Measurements from ENCODE around the gene MOGAT3. TPM values are rescaled to one million over a fixed set of nuclear protein-coding genes. Genes with fewer than 3 reads are reported as not detected.

MOGAT3 gene, protein sequence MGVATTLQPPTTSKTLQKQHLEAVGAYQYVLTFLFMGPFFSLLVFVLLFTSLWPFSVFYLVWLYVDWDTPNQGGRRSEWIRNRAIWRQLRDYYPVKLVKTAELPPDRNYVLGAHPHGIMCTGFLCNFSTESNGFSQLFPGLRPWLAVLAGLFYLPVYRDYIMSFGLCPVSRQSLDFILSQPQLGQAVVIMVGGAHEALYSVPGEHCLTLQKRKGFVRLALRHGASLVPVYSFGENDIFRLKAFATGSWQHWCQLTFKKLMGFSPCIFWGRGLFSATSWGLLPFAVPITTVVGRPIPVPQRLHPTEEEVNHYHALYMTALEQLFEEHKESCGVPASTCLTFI
- total RNA-seq (not detected), polyA plus RNA-seq (not detected)

DNA sequence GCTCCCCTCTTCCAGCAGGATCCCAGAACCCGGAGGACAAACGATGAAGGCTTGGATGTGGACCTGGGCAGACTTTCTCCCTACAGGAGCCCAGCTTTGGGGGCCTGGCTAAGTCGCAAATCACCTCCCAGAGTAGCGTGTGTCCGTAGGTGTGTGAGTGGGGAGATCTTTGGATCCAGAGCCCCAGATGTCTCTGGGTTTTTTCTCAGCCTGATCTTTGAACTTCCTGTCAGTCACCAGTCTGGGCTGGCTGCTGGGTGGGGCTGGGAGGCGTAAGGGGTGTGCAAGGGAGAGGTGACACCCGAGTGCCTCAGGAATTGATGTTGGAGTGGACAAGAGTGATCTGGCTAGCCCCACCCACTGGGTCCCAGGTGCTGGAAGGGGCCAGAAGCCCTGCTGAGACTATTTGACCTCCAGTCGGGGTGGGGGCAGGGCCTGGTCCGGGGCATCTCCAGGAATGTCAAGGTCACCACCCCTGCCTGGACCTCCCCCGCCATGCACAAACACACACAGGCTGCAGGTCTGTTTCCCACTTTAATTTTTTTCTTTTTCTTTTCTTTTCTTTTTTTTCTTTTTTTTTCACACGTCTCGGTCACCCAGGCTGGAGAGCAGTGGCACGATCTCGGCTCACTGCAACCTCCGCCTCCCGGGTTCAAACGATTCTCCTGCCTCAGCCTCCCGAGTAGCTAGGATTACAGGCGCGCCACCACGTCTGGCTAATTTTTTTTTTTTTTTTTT is at the start of gene MOGAT3:
TSS of gene MOGAT3 (minus strand) at position 175 of the 738 bp plus-strand sequence. CDS start 182 bp downstream, outside the sequence.
- peaks cover 2% of the 10 kb centered on the region for H3K4me1 ChIP-seq (ENCODE audit: insufficient read depth)
- H3K27ac ChIP-seq (ENCODE audit: low read depth), result no peak within 1 kb of the TSS
- DNase-seq (ENCODE audit: extremely low spot score), result no peak
- no peaks in the 10 kb centered on the region for H3K36me3 ChIP-seq (ENCODE audit: insufficient read depth)
- H3K4me3 ChIP-seq (ENCODE audit: low read depth, low read length), result no peak within 1 kb of the TSS
- WGBS, result 31% methylated on average over 21 of the region's 21 CpGs

DNA sequence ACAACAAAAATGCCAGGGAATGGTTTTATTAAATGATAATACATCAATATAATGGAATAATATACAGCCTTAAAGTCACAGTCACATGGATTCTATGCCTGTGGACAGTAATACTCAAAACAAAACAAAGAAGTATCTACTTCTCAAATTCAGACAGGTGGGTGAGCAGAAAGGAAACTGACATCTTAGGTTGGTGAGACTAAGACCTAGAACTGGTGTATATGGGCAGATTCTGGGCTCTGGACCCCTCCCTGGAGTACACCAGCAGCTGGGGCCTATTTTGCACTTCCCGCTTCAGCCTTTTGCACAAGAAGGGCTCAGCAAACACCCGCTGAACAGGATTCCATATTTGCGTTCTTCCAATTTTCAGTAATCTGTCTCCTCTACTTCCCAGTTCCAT is 49.5 kb upstream of the MOGAT3 start:
- WGBS, result 96% methylated on average over 3 of the region's 3 CpGs
- Histone ChIP-seq H3K4me1 (ENCODE audit: insufficient read depth) (peaks cover 3% of the 10 kb centered on the region), H3K36me3 (ENCODE audit: insufficient read depth) (no peaks in the 10 kb centered on the region), H3K4me3 (ENCODE audit: low read depth, low read length) (no peak overlapping the region), H3K27ac (ENCODE audit: low read depth) (no peak overlapping the region)
- DNase-seq (ENCODE audit: extremely low spot score), result no peak

DNA sequence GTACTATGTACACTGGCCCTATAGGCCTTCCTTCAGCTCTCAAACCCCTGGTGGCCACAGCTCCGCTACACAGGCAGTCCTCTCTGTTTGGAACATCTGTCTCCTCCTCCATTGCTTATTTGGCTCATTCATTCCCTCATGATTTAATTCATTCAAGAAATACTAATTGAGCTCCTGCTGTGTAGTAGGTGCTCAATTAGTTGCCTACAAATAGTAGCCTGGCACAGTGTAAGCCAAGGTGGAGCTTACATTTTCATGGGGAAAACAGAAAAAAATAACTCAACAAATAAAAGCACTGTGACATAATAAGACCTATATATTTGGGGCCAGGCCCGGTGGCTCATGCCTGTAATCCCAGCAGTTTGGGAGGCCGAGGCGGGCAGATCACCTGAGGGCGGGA is 47.4 kb upstream of the MOGAT3 start:
- Histone ChIP-seq H3K27ac (ENCODE audit: low read depth) (no peak overlapping the region), H3K36me3 (ENCODE audit: insufficient read depth) (no peaks in the 10 kb centered on the region), H3K4me1 (ENCODE audit: insufficient read depth) (peaks cover 3% of the 10 kb centered on the region), H3K4me3 (ENCODE audit: low read depth, low read length) (no peak overlapping the region)
- WGBS, result 96% methylated on average over 5 of the region's 5 CpGs
- no peak for DNase-seq (ENCODE audit: extremely low spot score)

DNA sequence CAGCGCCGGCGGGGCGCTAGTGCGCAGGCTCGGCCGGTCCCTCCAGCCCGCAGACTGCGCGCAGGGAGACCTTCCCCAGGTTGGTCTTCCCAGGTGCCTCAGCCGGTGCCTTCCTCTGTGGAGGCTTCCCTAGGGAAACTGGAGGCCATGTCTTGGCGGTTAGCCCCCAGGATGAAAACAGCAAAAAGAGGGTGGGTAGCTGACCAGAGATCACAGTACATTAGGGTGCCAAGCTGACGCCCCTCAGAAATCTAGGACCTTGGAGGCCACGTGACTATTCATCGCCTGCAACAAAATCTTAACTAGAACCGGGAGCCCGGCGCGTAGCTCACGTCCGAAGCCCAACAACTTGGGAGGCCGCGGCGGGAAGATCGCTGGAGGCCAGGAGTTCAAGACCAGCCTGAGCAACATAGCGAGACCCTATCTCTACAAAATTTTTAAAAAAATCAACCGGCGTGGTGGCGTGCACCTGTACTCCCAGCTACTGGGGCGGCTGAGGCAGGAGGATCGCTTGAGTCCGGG is 44.4 kb upstream of the MOGAT3 start:
- H3K4me1 ChIP-seq (ENCODE audit: insufficient read depth), result no peaks in the 10 kb centered on the region
- DNase-seq (ENCODE audit: extremely low spot score), result no peak
- H3K4me3 ChIP-seq (ENCODE audit: low read depth, low read length), result peak overlapping the region; percentile 72
- no peaks in the 10 kb centered on the region for H3K36me3 ChIP-seq (ENCODE audit: insufficient read depth)
- peak overlapping the region; percentile 35 for H3K27ac ChIP-seq (ENCODE audit: low read depth)
- 23% methylated on average over 32 of the region's 32 CpGs for WGBS

DNA sequence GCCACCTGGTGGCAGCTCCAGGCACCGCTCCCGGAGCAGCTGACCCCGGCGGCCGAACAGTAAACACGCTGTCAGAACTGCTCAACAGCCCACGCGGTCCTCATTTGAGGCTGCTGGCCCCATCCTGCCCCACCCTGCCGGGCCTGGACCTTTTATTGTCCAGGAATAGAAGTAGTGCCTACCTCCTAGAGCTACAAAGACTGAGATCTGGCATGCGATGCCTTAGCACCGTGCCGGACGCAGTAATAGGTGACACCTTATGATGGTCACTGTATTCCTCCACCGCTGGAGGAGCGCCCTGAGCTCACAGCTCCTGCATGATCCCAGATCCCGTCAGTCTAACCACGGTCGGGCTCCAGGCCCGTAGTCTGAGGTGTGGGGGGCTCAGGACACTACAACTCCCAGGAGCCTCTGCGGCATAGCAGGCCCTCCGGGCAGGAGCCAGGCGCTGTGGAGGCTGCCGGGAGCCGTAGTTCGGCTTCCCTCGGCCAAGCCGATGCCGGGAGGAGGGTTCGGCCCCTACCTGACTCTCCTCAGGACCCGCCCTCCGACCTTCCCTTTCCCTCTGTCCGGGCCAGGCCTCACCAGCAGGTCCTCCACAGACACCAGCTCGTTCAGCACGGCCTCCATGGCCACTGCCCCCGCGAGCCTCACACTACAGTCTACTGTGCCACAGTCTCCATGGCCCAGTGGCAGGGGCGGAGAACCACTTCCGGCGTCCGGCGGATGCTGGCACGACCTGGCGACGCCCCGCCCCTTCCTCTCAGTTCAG is 43.7 kb upstream of the MOGAT3 start, which contains the start of gene FIS1:
TSS of gene FIS1 (minus strand) at position 707 of the 772 bp plus-strand sequence. CDS start at position 630, 77 bp downstream.
- under 1% methylated on average over 45 of the region's 45 CpGs for WGBS
- H3K4me1 ChIP-seq (ENCODE audit: insufficient read depth), result no peaks in the 10 kb centered on the region
- H3K27ac ChIP-seq (ENCODE audit: low read depth), result peak within 1 kb of the TSS; percentile 94
- no peaks in the 10 kb centered on the region for H3K36me3 ChIP-seq (ENCODE audit: insufficient read depth)
- peak within 1 kb of the TSS; percentile 72 for H3K4me3 ChIP-seq (ENCODE audit: low read depth, low read length)
- peak; percentile 76 for DNase-seq (ENCODE audit: extremely low spot score)

GRCh38 chr7:101243646-101244374 is 43.0 kb upstream of the MOGAT3 start:
- Histone ChIP-seq H3K4me1 (ENCODE audit: insufficient read depth) (no peaks in the 10 kb centered on the region), H3K36me3 (ENCODE audit: insufficient read depth) (no peaks in the 10 kb centered on the region), H3K4me3 (ENCODE audit: low read depth, low read length) (peak overlapping the region; percentile 72), H3K27ac (ENCODE audit: low read depth) (peak overlapping the region; percentile 94)
- 23% methylated on average over 28 of the region's 28 CpGs for WGBS
- no peak for DNase-seq (ENCODE audit: extremely low spot score)

GRCh38 chr7:101241443-101242349 is 40.9 kb upstream of the MOGAT3 start:
- WGBS, result 80% methylated on average over 16 of the region's 16 CpGs
- Histone ChIP-seq H3K4me1 (ENCODE audit: insufficient read depth) (no peaks in the 10 kb centered on the region), H3K36me3 (ENCODE audit: insufficient read depth) (no peaks in the 10 kb centered on the region), H3K27ac (ENCODE audit: low read depth) (no peak overlapping the region), H3K4me3 (ENCODE audit: low read depth, low read length) (no peak overlapping the region)
- DNase-seq (ENCODE audit: extremely low spot score), result no peak

DNA sequence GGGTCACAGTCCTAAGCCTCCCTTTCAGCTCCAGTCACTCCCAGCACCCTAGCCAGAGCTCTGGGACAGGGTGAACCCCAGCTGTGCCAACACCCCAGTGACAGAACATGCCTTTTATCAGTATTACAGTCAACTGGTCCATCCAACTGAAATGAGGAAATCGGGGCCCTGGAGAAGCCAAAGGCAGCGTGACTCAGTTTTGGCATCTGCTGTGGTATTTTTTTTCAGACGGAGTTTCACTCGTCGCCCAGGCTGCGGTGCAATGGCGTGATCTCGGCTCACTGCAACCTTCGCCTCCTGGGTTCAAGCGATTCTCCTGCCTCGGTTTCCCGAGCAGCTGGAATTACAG is 40.2 kb upstream of the MOGAT3 start:
- Histone ChIP-seq H3K4me1 (ENCODE audit: insufficient read depth) (no peaks in the 10 kb centered on the region), H3K27ac (ENCODE audit: low read depth) (no peak overlapping the region), H3K4me3 (ENCODE audit: low read depth, low read length) (no peak overlapping the region), H3K36me3 (ENCODE audit: insufficient read depth) (no peaks in the 10 kb centered on the region)
- no peak for DNase-seq (ENCODE audit: extremely low spot score)
- 89% methylated on average over 12 of the region's 12 CpGs for WGBS

GRCh38 chr7:101240226-101241014 is 39.6 kb upstream of the MOGAT3 start:
- Histone ChIP-seq H3K27ac (ENCODE audit: low read depth) (no peak overlapping the region), H3K4me3 (ENCODE audit: low read depth, low read length) (no peak overlapping the region), H3K4me1 (ENCODE audit: insufficient read depth) (no peaks in the 10 kb centered on the region), H3K36me3 (ENCODE audit: insufficient read depth) (no peaks in the 10 kb centered on the region)
- WGBS, result 89% methylated on average over 32 of the region's 32 CpGs
- DNase-seq (ENCODE audit: extremely low spot score), result no peak

DNA sequence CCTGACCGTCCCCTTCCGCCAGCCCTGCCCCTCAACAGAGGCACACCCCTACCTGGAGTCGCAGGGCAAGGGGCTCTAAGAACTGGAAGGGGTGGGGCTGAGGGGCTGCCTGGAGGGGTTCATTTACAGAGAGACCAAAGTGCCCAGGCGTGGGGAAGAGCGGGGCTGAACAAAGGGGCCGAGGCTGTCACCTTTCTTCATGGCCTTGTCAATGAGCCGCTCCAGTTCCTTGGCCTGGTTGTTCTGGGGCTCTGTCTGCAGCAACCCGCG is 39.0 kb upstream of the MOGAT3 start:
- no peaks in the 10 kb centered on the region for H3K4me1 ChIP-seq (ENCODE audit: insufficient read depth)
- no peak overlapping the region for H3K4me3 ChIP-seq (ENCODE audit: low read depth, low read length)
- WGBS, result 95% methylated on average over 9 of the region's 9 CpGs
- H3K36me3 ChIP-seq (ENCODE audit: insufficient read depth), result no peaks in the 10 kb centered on the region
- no peak overlapping the region for H3K27ac ChIP-seq (ENCODE audit: low read depth)
- no peak for DNase-seq (ENCODE audit: extremely low spot score)

DNA sequence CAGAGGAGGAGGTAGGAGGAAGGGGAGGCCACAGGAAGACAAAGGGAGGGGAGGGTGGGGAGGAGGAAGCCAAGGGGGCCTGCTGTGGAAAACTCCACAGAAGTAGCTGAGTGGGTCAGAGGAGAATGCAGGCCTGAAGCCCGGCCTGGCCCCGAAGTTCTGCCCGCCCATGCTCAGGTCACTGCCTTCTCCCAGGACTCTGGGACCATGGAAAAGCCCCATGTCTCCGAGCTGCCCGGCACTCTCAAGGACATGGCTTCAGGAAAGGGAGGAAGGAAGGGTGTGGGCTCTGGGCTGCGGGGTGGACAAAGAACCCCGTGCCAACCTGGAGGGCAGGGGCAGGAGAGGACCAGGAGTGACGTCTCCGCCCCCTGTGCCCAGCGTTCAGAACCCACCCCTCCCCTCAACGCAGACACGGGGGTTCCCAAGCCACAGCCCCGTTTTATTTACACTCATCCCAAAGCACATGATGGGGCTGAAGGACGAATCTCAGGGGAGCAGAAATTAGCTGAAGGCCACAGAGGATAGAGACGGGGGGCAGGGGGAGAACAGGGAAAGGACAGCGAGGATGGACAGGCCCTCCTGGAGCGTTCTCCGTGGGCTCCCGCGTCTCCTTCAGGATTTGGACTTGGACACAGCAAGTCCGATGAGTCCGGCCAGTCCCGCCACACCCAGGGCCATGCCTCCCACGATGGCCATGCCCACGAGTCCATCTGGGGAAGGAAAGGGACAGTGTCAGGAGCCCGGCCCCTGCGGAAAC is 38.5 kb upstream of the MOGAT3 start:
- Histone ChIP-seq H3K4me1 (ENCODE audit: insufficient read depth) (no peaks in the 10 kb centered on the region), H3K36me3 (ENCODE audit: insufficient read depth) (no peaks in the 10 kb centered on the region), H3K4me3 (ENCODE audit: low read depth, low read length) (no peak overlapping the region), H3K27ac (ENCODE audit: low read depth) (peak overlapping the region; percentile 57)
- no peak for DNase-seq (ENCODE audit: extremely low spot score)
- 72% methylated on average over 27 of the region's 27 CpGs for WGBS
